Measurements from ENCODE around the gene RETREG2. TPM values are rescaled to one million over a fixed set of nuclear protein-coding genes. Genes with fewer than 3 reads are reported as not detected.

RETREG2 gene
- total RNA-seq, 1 experiment from 2014 or later = 46.7 TPM

- H3K9me3 ChIP-seq (ENCODE audit: control insufficient read depth, low read depth, low read length) = no peaks in the 10 kb centered on the region
- Mint-ChIP-seq H3K27me3 (ENCODE audit: low read depth) (peaks cover 10% of the 10 kb centered on the region), H3K36me3 (ENCODE audit: insufficient read depth in 1 of 3, low read depth in 3 of 3) (peaks cover 7 to 24% (median 19%) of the 10 kb centered on the region in 3 experiments), H3K27ac (no peak overlapping the region), H3K4me1 (peaks cover 12 to 21% of the 10 kb centered on the region in 2 experiments), H3K9me3 (peaks cover 6 to 7% of the 10 kb centered on the region in 2 experiments; a peak in 4 of 5 replicates), H3K4me3 (no peak overlapping the region)
- H4K8ac ChIP-seq (replicated peaks; ENCODE audit: insufficient read length, low read depth, low read length) = no peak overlapping the region
- H4K20me1 ChIP-seq (ENCODE audit: control insufficient read depth, insufficient read depth, insufficient read length) = no peaks in the 10 kb centered on the region
- no peaks in the 10 kb centered on the region for H3K79me1 ChIP-seq (ENCODE audit: insufficient read depth, low read depth, low read length, poor library complexity, severe bottlenecking)
- H2BK120ac ChIP-seq (ENCODE audit: low read depth, low read length, poor library complexity, severe bottlenecking) = no peak overlapping the region
- no peak overlapping the region for H4K5ac ChIP-seq (ENCODE audit: insufficient read length, low read depth, low read length)
- no peak overlapping the region for H2AK5ac ChIP-seq (ENCODE audit: insufficient read length, low read length)
- no peak overlapping the region for H3K14ac ChIP-seq (ENCODE audit: insufficient read depth, low read length)
- H3K23ac ChIP-seq (ENCODE audit: insufficient read length, low read depth, low read length) = no peak overlapping the region
- no peak overlapping the region for H2BK12ac ChIP-seq (ENCODE audit: insufficient read length, low read depth, low read length)
- no peaks in the 10 kb centered on the region for H3K4me1 ChIP-seq (ENCODE audit: insufficient read depth, low read length)
- H3K23me2 ChIP-seq (ENCODE audit: insufficient read length, low read depth, low read length, poor library complexity, severe bottlenecking) = peaks cover 4% of the 10 kb centered on the region
- H2AFZ ChIP-seq (ENCODE audit: low read length) = no peak overlapping the region
- no peak overlapping the region for H2BK5ac ChIP-seq (ENCODE audit: insufficient read length, low read length)
- no peaks in the 10 kb centered on the region for H3K79me2 ChIP-seq (ENCODE audit: insufficient read depth, low read length)
- no peak overlapping the region for H3K4ac ChIP-seq (ENCODE audit: low read depth, low read length)
- H3K56ac ChIP-seq (ENCODE audit: insufficient read length, low read depth, low read length) = no peak overlapping the region
- DNase-seq = peak; percentile 2
- H3K27ac ChIP-seq (ENCODE audit: insufficient read length, low read depth, low read length) = no peak overlapping the region
- no peak overlapping the region for H3K4me2 ChIP-seq (ENCODE audit: insufficient read depth, insufficient read length, low read length)
- no peak overlapping the region for H4K91ac ChIP-seq (ENCODE audit: insufficient read length, low read depth, low read length)
- no peak overlapping the region for H3K9ac ChIP-seq (ENCODE audit: extremely low read depth, insufficient read length, low read length)
- no peak for TF ChIP-seq CTCF (conservative IDR thresholded peaks at IDR 0.05)
- no peak overlapping the region for H3K18ac ChIP-seq (ENCODE audit: insufficient read length, low read depth, low read length)
- H2BK20ac ChIP-seq (ENCODE audit: low read depth, low read length, poor library complexity, severe bottlenecking) = no peak overlapping the region
- no peak overlapping the region for H2BK15ac ChIP-seq (ENCODE audit: low read depth, low read length)
- no peaks in the 10 kb centered on the region for H3K27me3 ChIP-seq (ENCODE audit: insufficient read depth, low read length)
- no CpG with 5 or more reads among the region's 7 CpGs for WGBS (ENCODE audit: extremely low coverage, insufficient read length, low lambda C conversion rate)
- no peak overlapping the region for H3T11ph ChIP-seq (ENCODE audit: low read length)
These were observed 26.5 kb downstream of the RETREG2 start for GRCh38 chr2:219204425-219205164.
